Epithelial cell of esophagus (primary cell): ENCODE results near the gene RAX2.

Experiments
- DNase-seq: peaks from one replicate; pipeline ENCODE4 v3.0.0; 2010; ENCODE audit warnings: low read depth
- H3K4me3 ChIP-seq: 2 replicates; pipeline ENCODE4 v1.5.1; 2011; ENCODE audit warnings: mild to moderate bottlenecking, low read length, control low read depth
- TF ChIP-seq, protein P1 (sequence below): IDR thresholded peaks from 2 replicates; pipeline ENCODE4 v1.5.1; 2011; ENCODE audit warnings: low read depth, mild to moderate bottlenecking, low read length, control low read depth, inconsistent platforms; ENCODE audit not compliant: insufficient read depth; ENCODE audit errors: missing control alignments

The RAX2 gene

DNA sequence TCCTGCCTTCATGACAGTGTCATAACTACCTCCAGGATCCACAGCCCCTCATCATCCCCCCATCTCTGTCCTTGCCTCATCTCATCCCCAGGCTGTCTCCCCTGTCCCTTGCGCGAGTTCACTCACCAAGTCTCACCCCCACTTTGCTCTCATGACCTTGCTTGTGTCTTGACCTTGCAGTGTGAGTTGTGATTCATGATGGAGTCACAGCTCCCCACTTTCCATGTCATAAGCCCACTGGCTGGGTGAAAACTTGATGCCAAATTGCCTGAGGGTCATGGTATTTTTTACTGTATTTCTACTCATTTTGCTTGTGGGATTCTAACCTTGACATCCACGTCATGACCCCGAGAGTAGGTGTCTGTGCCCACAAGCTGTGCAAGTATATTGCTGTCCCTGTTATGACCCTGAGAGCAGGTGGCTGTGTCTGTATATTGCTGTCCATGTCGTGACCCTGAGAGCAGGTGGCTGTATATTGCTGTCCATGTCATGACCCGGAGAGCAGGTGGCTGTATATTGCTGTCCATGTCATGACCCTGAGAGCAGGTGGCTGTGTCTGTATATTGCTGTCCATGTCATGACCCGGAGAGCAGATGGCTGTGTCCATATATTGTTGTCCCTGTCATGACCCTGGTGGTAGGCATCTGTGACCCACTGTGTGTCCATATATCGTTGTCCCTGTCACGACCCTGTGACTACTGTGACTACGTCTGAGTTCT is 34.4 kb downstream of the RAX2 start:
- DNase-seq = no peak
- TF ChIP-seq, protein P1, sequence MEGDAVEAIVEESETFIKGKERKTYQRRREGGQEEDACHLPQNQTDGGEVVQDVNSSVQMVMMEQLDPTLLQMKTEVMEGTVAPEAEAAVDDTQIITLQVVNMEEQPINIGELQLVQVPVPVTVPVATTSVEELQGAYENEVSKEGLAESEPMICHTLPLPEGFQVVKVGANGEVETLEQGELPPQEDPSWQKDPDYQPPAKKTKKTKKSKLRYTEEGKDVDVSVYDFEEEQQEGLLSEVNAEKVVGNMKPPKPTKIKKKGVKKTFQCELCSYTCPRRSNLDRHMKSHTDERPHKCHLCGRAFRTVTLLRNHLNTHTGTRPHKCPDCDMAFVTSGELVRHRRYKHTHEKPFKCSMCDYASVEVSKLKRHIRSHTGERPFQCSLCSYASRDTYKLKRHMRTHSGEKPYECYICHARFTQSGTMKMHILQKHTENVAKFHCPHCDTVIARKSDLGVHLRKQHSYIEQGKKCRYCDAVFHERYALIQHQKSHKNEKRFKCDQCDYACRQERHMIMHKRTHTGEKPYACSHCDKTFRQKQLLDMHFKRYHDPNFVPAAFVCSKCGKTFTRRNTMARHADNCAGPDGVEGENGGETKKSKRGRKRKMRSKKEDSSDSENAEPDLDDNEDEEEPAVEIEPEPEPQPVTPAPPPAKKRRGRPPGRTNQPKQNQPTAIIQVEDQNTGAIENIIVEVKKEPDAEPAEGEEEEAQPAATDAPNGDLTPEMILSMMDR = no peak
- H3K4me3 ChIP-seq = no peak overlapping the region

DNA sequence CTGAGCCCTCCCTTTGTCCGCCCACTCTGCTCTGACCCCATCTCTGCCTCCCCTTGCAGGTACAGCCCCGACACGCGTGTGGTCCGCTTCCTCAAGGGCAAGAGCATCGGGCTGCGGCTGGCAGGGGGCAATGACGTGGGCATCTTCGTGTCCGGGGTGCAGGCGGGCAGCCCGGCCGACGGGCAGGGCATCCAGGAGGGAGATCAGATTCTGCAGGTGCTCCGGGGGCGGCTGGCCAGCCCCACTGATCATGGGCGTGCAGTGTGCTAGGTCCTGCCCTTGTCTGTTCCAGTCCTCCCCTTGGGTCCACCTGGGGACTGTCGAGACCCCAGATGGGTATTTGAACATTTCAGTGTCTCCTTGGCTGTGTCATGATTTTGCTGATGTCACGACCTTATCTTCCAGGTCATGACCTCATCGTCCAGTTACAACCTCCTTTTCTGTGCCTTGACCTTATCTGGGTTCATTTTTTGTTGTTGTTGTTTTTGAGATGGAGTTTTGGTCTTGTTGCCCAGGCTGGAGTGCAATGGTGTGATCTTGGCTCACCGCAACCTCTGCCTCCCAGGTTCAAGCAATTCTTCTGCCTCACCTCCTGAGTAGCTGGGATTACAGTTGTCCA is 35.8 kb downstream of the RAX2 start:
- TF ChIP-seq, protein P1 = no peak
- DNase-seq = no peak
- no peak overlapping the region for H3K4me3 ChIP-seq

DNA sequence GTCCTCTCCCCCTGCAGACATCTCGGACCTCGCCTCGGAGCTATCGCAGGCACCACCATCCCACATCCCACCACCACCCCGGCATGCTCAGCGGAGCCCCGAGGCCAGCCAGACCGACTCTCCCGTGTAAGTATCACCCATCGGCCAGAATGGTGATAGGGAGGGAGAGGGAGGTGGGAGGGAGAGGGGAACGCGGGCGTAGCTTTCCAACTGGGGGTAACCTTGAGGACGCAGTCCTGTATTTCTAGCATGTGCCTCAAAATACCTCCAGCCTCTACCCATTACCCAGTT is 37.8 kb downstream of the RAX2 start:
- H3K4me3 ChIP-seq = no peak overlapping the region
- TF ChIP-seq, protein P1 = no peak
- DNase-seq = no peak

DNA sequence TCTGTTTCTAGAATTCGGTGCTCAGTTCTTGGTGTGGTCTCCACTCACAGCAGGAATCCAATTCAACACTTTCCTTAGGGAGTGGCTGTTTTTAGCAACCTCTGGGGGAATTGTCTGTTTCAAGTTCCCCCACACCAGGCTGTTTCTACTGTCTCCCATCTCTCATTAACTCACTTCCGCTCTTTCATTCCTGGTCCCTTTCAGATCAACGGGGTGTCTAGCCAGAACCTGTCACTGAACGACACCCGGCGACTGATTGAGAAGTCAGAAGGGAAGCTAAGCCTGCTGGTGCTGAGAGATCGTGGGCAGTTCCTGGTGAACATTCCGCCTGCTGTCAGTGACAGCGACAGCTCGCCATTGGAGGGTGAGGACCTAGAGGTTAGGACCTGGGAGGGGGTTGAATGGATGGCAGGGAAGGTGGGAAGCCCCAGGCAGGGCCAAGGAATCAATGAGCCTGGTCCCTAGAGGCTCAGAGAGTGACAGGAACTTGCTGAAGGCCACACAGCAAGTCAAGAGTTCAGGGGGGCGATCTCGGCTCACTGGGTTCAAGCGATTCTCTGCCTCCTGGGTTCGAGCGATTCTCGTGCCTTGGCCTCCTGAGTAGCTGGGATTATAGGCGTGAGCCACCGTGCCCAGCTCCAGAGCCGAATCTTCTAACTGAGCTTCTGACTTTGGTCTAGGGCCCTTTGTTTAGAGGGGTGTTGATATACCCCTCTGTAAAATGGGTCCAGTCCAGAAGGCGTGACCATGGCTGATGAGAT is 38.3 kb downstream of the RAX2 start:
- DNase-seq = no peak
- H3K4me3 ChIP-seq = no peak overlapping the region
- TF ChIP-seq, protein P1 = no peak

DNA sequence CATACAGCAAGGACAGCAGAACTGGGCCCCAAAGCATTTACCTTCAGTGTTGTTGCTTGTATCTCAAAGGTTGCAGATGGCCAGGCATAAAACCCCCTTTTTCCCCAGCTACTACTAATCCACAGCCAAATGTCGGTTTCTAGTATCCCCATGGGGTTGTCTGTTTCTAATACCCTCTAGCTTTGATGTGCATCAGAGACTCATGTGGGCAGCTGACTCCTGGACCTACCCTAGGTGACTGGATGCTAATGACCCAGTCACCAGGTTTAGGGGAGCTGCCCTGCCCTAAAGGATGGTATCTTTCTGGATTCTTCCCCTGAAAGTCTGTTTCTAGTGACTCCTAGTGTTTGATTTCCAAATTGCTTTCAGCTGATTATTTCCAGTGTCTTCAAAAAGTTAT is 39.9 kb downstream of the RAX2 start:
- TF ChIP-seq, protein P1 = no peak
- H3K4me3 ChIP-seq = no peak overlapping the region
- no peak for DNase-seq

DNA sequence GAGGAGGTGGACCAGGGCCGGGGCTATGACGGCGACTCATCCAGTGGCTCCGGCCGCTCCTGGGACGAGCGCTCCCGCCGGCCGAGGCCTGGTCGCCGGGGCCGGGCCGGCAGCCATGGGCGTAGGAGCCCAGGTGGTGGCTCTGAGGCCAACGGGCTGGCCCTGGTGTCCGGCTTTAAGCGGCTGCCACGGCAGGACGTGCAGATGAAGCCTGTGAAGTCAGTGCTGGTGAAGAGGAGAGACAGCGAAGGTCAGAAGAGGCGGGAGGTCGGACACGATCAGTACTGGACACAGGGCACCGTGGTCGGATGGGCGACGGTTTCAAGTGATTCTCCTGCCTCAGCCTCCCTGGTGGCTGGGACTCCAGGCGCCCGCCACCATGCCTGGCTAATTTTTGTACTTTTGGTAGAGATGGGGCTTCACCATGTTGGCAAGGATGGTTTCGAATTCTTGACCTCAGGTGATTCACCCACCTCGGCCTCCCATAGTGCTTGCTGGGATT is 41.5 kb downstream of the RAX2 start:
- H3K4me3 ChIP-seq = no peak overlapping the region
- DNase-seq = no peak

More for the DNA sequence above, 41.5 kb downstream of the RAX2 start:
- TF ChIP-seq, protein P1 = no peak
